Measurements from ENCODE around the gene CUX1. TPM values are rescaled to one million over a fixed set of nuclear protein-coding genes. Genes with fewer than 3 reads are reported as not detected.

Gene CUX1
- total and polyA plus RNA-seq, 7 experiments from 2014 or later: 10.1 to 81.6 (median 42.5) TPM

- ChIA-PET POLR2A (no interaction called here), CTCF (interaction anchor here (0.5 kb wide), 1 partner anchor 253 kb away, joined by 6 read pairs; no protein-coding TSS in a partner anchor)
- intact Hi-C loops (cut with micrococcal nuclease): no loop called here
- Histone ChIP-seq H3K4me3 (ENCODE audit: low read length) (no peak overlapping the region), H3K27ac (ENCODE audit: low read depth, low read length) (no peak overlapping the region), H3K9me3 (ENCODE audit: control insufficient read depth in 2 of 3, low read length in 3 of 3) (no peaks in the 10 kb centered on the region), H3K4me1 (ENCODE audit: control insufficient read depth in 2 of 2, insufficient read depth in 2 of 2, low read length in 2 of 2) (no peaks in the 10 kb centered on the region), H3K36me3 (ENCODE audit: control insufficient read depth in 2 of 3, insufficient read depth in 3 of 3, low read length in 3 of 3) (peaks cover 0 to 3% (median 0%) of the 10 kb centered on the region in 3 experiments), H3K27me3 (ENCODE audit: control insufficient read depth in 2 of 2, insufficient read depth in 2 of 2, low read length in 2 of 2) (no peaks in the 10 kb centered on the region)
- ATAC-seq (no peak), DNase-seq (no peak)
- H3K9me3 Mint-ChIP-seq: peaks cover 0 to 1% (median 0%) of the 10 kb centered on the region in 11 donors
- no peak overlapping the region for H3K4me3 Mint-ChIP-seq
- H3K36me3 Mint-ChIP-seq: peaks cover 0 to 29% (median 15%) of the 10 kb centered on the region in 5 donors
- peaks cover 0 to 13% (median 0%) of the 10 kb centered on the region in 7 donors for H3K4me1 Mint-ChIP-seq
- no peak overlapping the region for H3K27ac Mint-ChIP-seq
- no peaks in the 10 kb centered on the region for H3K27me3 Mint-ChIP-seq
Observed at GRCh38 chr7:101977249-101977648, 159.8 kb downstream of the CUX1 start.

DNA sequence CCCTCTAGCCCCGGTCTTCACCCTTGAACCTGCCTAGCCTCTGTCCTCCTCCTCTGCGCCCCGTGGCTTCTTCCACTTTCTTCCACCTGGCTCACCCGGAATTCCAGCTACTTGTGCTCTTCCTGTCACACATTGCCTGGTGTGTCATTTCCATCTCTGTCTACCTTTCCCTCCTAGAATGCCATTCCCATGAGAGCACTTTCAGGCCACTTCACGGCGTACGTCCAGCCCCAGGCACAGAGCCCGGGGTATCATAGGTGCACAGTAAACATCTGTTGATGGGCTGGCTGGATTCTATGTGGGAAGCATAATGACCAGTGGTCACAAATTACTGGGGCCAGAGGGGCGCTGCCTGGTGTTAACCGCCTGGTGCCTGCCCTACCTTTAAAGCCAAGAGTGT, 161.3 kb downstream of the CUX1 start:
- peaks cover 2 to 24% (median 15%) of the 10 kb centered on the region in 5 donors for H3K36me3 Mint-ChIP-seq
- Histone ChIP-seq H3K4me1 (ENCODE audit: control insufficient read depth in 2 of 2, insufficient read depth in 2 of 2, low read length in 2 of 2) (no peaks in the 10 kb centered on the region), H3K27ac (ENCODE audit: low read depth, low read length) (no peak overlapping the region), H3K27me3 (ENCODE audit: control insufficient read depth in 2 of 2, insufficient read depth in 2 of 2, low read length in 2 of 2) (no peaks in the 10 kb centered on the region), H3K4me3 (ENCODE audit: low read length) (no peak overlapping the region), H3K9me3 (ENCODE audit: control insufficient read depth in 2 of 3, low read length in 3 of 3) (no peaks in the 10 kb centered on the region), H3K36me3 (ENCODE audit: control insufficient read depth in 2 of 3, insufficient read depth in 3 of 3, low read length in 3 of 3) (no peaks in the 10 kb centered on the region)
- H3K9me3 Mint-ChIP-seq: peaks cover 0 to 1% (median 0%) of the 10 kb centered on the region in 11 donors
- CTCF ChIA-PET: no interaction called here
- no peak overlapping the region for H3K4me3 Mint-ChIP-seq
- H3K27ac Mint-ChIP-seq: no peak overlapping the region
- H3K27me3 Mint-ChIP-seq: no peaks in the 10 kb centered on the region
- peaks cover 0 to 18% (median 4%) of the 10 kb centered on the region in 7 donors for H3K4me1 Mint-ChIP-seq
- ATAC-seq (no peak), DNase-seq (no peak)
- intact Hi-C loops (cut with micrococcal nuclease): no loop called here
- POLR2A ChIA-PET: no interaction called here

GRCh38 chr7:101983147-101983811, 165.9 kb downstream of the CUX1 start:
- H3K27ac Mint-ChIP-seq: no peak overlapping the region
- POLR2A ChIA-PET: no interaction called here

GRCh38 chr7:101984133-101984879, 166.9 kb downstream of the CUX1 start:
- no peak overlapping the region for H3K27ac ChIP-seq (ENCODE audit: low read depth, low read length)
- no peak for ATAC-seq
- H3K36me3 Mint-ChIP-seq: peaks cover 0 to 25% (median 8%) of the 10 kb centered on the region in 5 donors
- H3K4me1 ChIP-seq (ENCODE audit: control insufficient read depth in 2 of 2, insufficient read depth in 2 of 2, low read length in 2 of 2): no peaks in the 10 kb centered on the region
- H3K27me3 Mint-ChIP-seq: no peaks in the 10 kb centered on the region
- no peaks in the 10 kb centered on the region for H3K27me3 ChIP-seq (ENCODE audit: control insufficient read depth in 2 of 2, insufficient read depth in 2 of 2, low read length in 2 of 2)
- H3K9me3 Mint-ChIP-seq: no peaks in the 10 kb centered on the region
- ChIA-PET CTCF (interaction anchor here (0.6 kb wide), 3 partner anchors 11 to 310 kb away, joined by 3 to 5 read pairs (median 5); no protein-coding TSS in a partner anchor), POLR2A (no interaction called here)
- no peak for DNase-seq
- H3K36me3 ChIP-seq (ENCODE audit: control insufficient read depth in 2 of 3, insufficient read depth in 3 of 3, low read length in 3 of 3): peaks cover 0 to 4% (median 0%) of the 10 kb centered on the region in 3 experiments
- H3K27ac Mint-ChIP-seq: no peak overlapping the region
- H3K4me1 Mint-ChIP-seq: peaks cover 0 to 32% (median 12%) of the 10 kb centered on the region in 7 donors
- no peak overlapping the region for H3K4me3 Mint-ChIP-seq
- H3K4me3 ChIP-seq (ENCODE audit: low read length): no peak overlapping the region
- intact Hi-C loops (cut with micrococcal nuclease): no loop called here
- no peaks in the 10 kb centered on the region for H3K9me3 ChIP-seq (ENCODE audit: control insufficient read depth in 2 of 3, low read length in 3 of 3)

More at GRCh38 chr7:101983147-101983811, 165.9 kb downstream of the CUX1 start:
- no peaks in the 10 kb centered on the region for H3K27me3 Mint-ChIP-seq
- Histone ChIP-seq H3K4me1 (ENCODE audit: control insufficient read depth in 2 of 2, insufficient read depth in 2 of 2, low read length in 2 of 2) (no peaks in the 10 kb centered on the region), H3K9me3 (ENCODE audit: control insufficient read depth in 2 of 3, low read length in 3 of 3) (no peaks in the 10 kb centered on the region), H3K27me3 (ENCODE audit: control insufficient read depth in 2 of 2, insufficient read depth in 2 of 2, low read length in 2 of 2) (no peaks in the 10 kb centered on the region), H3K36me3 (ENCODE audit: control insufficient read depth in 2 of 3, insufficient read depth in 3 of 3, low read length in 3 of 3) (peaks cover 0 to 4% (median 0%) of the 10 kb centered on the region in 3 experiments), H3K4me3 (ENCODE audit: low read length) (no peak overlapping the region), H3K27ac (ENCODE audit: low read depth, low read length) (no peak overlapping the region)
- H3K4me1 Mint-ChIP-seq: peaks cover 0 to 25% (median 13%) of the 10 kb centered on the region in 7 donors
- intact Hi-C loops (cut with micrococcal nuclease): no loop called here
- no peak for DNase-seq
- H3K36me3 Mint-ChIP-seq: peaks cover 2 to 23% (median 9%) of the 10 kb centered on the region in 5 donors
- no peak overlapping the region for H3K4me3 Mint-ChIP-seq
- H3K9me3 Mint-ChIP-seq: no peaks in the 10 kb centered on the region
- CTCF ChIA-PET: no interaction called here
- ATAC-seq: no peak

GRCh38 chr7:101985057-101985902, 167.9 kb downstream of the CUX1 start:
- H3K27ac Mint-ChIP-seq: peak overlapping the region in 1 of 9 donors; percentile 39
- DNase-seq: no peak
- no peaks in the 10 kb centered on the region for H3K9me3 Mint-ChIP-seq
- H3K27me3 Mint-ChIP-seq: no peaks in the 10 kb centered on the region
- peaks cover 0 to 28% (median 8%) of the 10 kb centered on the region in 5 donors for H3K36me3 Mint-ChIP-seq
- ChIA-PET CTCF (interaction anchor here (0.6 kb wide), 2 partner anchors 10 to 311 kb away, joined by 5 read pairs; no protein-coding TSS in a partner anchor), POLR2A (no interaction called here)
- intact Hi-C loops (cut with micrococcal nuclease): no loop called here
- no peak overlapping the region for H3K4me3 Mint-ChIP-seq
- Histone ChIP-seq H3K9me3 (ENCODE audit: control insufficient read depth in 2 of 3, low read length in 3 of 3) (no peaks in the 10 kb centered on the region), H3K36me3 (ENCODE audit: control insufficient read depth in 2 of 3, insufficient read depth in 3 of 3, low read length in 3 of 3) (peaks cover 0 to 4% (median 0%) of the 10 kb centered on the region in 3 experiments), H3K4me1 (ENCODE audit: control insufficient read depth in 2 of 2, insufficient read depth in 2 of 2, low read length in 2 of 2) (peaks cover 0 to under 1% of the 10 kb centered on the region in 2 donors), H3K4me3 (ENCODE audit: low read length) (no peak overlapping the region), H3K27me3 (ENCODE audit: control insufficient read depth in 2 of 2, insufficient read depth in 2 of 2, low read length in 2 of 2) (no peaks in the 10 kb centered on the region), H3K27ac (ENCODE audit: low read depth, low read length) (no peak overlapping the region)
- H3K4me1 Mint-ChIP-seq: peaks cover 0 to 42% (median 21%) of the 10 kb centered on the region in 7 donors
- ATAC-seq: no peak

GRCh38 chr7:101985903-101986734, 168.7 kb downstream of the CUX1 start:
- H3K27ac Mint-ChIP-seq: no peak overlapping the region
- H3K27me3 ChIP-seq (ENCODE audit: control insufficient read depth in 2 of 2, insufficient read depth in 2 of 2, low read length in 2 of 2): no peaks in the 10 kb centered on the region

More at GRCh38 chr7:101985903-101986734, 168.7 kb downstream of the CUX1 start:
- no peak overlapping the region for H3K27ac ChIP-seq (ENCODE audit: low read depth, low read length)
- ChIA-PET CTCF (no interaction called here), POLR2A (no interaction called here)
- peaks cover 0 to 1% (median 0%) of the 10 kb centered on the region in 11 donors for H3K9me3 Mint-ChIP-seq
- H3K4me3 ChIP-seq (ENCODE audit: low read length): no peak overlapping the region
- DNase-seq (no peak), ATAC-seq (no peak)
- H3K4me1 Mint-ChIP-seq: peaks cover 7 to 50% (median 29%) of the 10 kb centered on the region in 7 donors
- intact Hi-C loops (cut with micrococcal nuclease): no loop called here
- peaks cover 0 to 4% (median 0%) of the 10 kb centered on the region in 3 experiments for H3K36me3 ChIP-seq (ENCODE audit: control insufficient read depth in 2 of 3, insufficient read depth in 3 of 3, low read length in 3 of 3)
- H3K4me1 ChIP-seq (ENCODE audit: control insufficient read depth in 2 of 2, insufficient read depth in 2 of 2, low read length in 2 of 2): peaks cover 0 to 6% of the 10 kb centered on the region in 2 donors
- no peaks in the 10 kb centered on the region for H3K9me3 ChIP-seq (ENCODE audit: control insufficient read depth in 2 of 3, low read length in 3 of 3)
- H3K27me3 Mint-ChIP-seq: no peaks in the 10 kb centered on the region
- H3K36me3 Mint-ChIP-seq: peaks cover 0 to 22% (median 4%) of the 10 kb centered on the region in 5 donors
- H3K4me3 Mint-ChIP-seq: no peak overlapping the region
